Measurements from ENCODE around the gene PROSER1.

GRCh38 chr13:39058040-39058439 lies 20.2 kb upstream of the PROSER1 start:
- TF ChIP-seq, protein P1, sequence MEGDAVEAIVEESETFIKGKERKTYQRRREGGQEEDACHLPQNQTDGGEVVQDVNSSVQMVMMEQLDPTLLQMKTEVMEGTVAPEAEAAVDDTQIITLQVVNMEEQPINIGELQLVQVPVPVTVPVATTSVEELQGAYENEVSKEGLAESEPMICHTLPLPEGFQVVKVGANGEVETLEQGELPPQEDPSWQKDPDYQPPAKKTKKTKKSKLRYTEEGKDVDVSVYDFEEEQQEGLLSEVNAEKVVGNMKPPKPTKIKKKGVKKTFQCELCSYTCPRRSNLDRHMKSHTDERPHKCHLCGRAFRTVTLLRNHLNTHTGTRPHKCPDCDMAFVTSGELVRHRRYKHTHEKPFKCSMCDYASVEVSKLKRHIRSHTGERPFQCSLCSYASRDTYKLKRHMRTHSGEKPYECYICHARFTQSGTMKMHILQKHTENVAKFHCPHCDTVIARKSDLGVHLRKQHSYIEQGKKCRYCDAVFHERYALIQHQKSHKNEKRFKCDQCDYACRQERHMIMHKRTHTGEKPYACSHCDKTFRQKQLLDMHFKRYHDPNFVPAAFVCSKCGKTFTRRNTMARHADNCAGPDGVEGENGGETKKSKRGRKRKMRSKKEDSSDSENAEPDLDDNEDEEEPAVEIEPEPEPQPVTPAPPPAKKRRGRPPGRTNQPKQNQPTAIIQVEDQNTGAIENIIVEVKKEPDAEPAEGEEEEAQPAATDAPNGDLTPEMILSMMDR (IDR thresholded peaks at IDR 0.05) = no peak
- TF ChIP-seq POLR2A (IDR thresholded peaks at IDR 0.05) (no peak), POLR2AphosphoS5 (IDR thresholded peaks at IDR 0.05) (no peak)
